H9 (cell line): ENCODE measurements around the gene PPARA. TPM values are rescaled to one million over a fixed set of nuclear protein-coding genes. Genes with fewer than 3 reads are reported as not detected.

Experiments
- DNase-seq: peaks from one replicate; pipeline ENCODE4 v3.0.0-alpha.2; 2017
- H2AFZ ChIP-seq: one replicate; pipeline ENCODE4 v1.6.1; 2013; ENCODE audit warnings: mild to moderate bottlenecking, low read length, control low read depth, moderate library complexity
- H2AK5ac ChIP-seq: 2 replicates; pipeline ENCODE4 v1.6.1; 2013; ENCODE audit warnings: low read length, control low read depth, mixed read lengths; ENCODE audit not compliant: insufficient read length
- H2BK120ac ChIP-seq: one replicate; pipeline ENCODE4 v1.6.1; 2013; ENCODE audit warnings: low read depth, mild to moderate bottlenecking, low read length, control low read depth, inconsistent platforms; ENCODE audit not compliant: poor library complexity, severe bottlenecking
- H2BK12ac ChIP-seq: 2 replicates; pipeline ENCODE4 v1.6.1; 2013; ENCODE audit warnings: low read length, control low read depth, mixed read lengths, low read depth; ENCODE audit not compliant: insufficient read length
- H2BK15ac ChIP-seq: 2 replicates; pipeline ENCODE4 v1.6.1; 2013; ENCODE audit warnings: low read depth, low read length, control low read depth
- H2BK20ac ChIP-seq: one replicate; pipeline ENCODE4 v1.6.1; 2013; ENCODE audit warnings: low read depth, mild to moderate bottlenecking, low read length, control low read depth, inconsistent platforms; ENCODE audit not compliant: poor library complexity, severe bottlenecking
- H2BK5ac ChIP-seq: 2 replicates; pipeline ENCODE4 v1.6.1; 2013; ENCODE audit warnings: low read length, control low read depth, mixed read lengths; ENCODE audit not compliant: insufficient read length
- H3K14ac ChIP-seq: 2 replicates; pipeline ENCODE4 v1.6.1; 2013; ENCODE audit warnings: low read length, control low read depth; ENCODE audit not compliant: insufficient read depth
- H3K18ac ChIP-seq: 2 replicates; pipeline ENCODE4 v1.6.1; 2013; ENCODE audit warnings: low read depth, mild to moderate bottlenecking, mixed read lengths, low read length, control low read depth; ENCODE audit not compliant: insufficient read length
- H3K23ac ChIP-seq: 2 replicates; pipeline ENCODE4 v1.6.1; 2013; ENCODE audit warnings: low read length, control low read depth, mixed read lengths, low read depth; ENCODE audit not compliant: insufficient read length
- H3K23me2 ChIP-seq: 2 replicates; pipeline ENCODE4 v1.6.1; 2013; ENCODE audit warnings: low read depth, mild to moderate bottlenecking, mixed read lengths, low read length, control low read depth; ENCODE audit not compliant: insufficient read length, poor library complexity, severe bottlenecking
- H3K27ac ChIP-seq: 2 replicates; pipeline ENCODE4 v1.5.1; 2013; ENCODE audit warnings: low read length, control low read depth, mixed read lengths, low read depth; ENCODE audit not compliant: insufficient read length
- H3K27me3 ChIP-seq: 2 replicates; pipeline ENCODE4 v1.6.1; 2013; ENCODE audit warnings: low read length, control low read depth, inconsistent platforms; ENCODE audit not compliant: insufficient read depth
- H3K4ac ChIP-seq: 2 replicates; pipeline ENCODE4 v1.6.1; 2013; ENCODE audit warnings: low read depth, mild to moderate bottlenecking, control low read depth, inconsistent platforms, low read length, moderate library complexity
- H3K4me1 ChIP-seq: 2 replicates; pipeline ENCODE4 v1.6.1; 2013; ENCODE audit warnings: low read length, control low read depth, inconsistent platforms; ENCODE audit not compliant: insufficient read depth
- H3K4me2 ChIP-seq: 2 replicates; pipeline ENCODE4 v1.6.1; 2013; ENCODE audit warnings: low read length, control low read depth, mixed read lengths; ENCODE audit not compliant: insufficient read length, insufficient read depth
- H3K56ac ChIP-seq: 2 replicates; pipeline ENCODE4 v1.6.1; 2013; ENCODE audit warnings: low read depth, mild to moderate bottlenecking, mixed read lengths, low read length, control low read depth; ENCODE audit not compliant: insufficient read length
- H3K79me1 ChIP-seq: 2 replicates; pipeline ENCODE4 v1.6.1; 2013; ENCODE audit warnings: low read depth, mild to moderate bottlenecking, moderate library complexity, low read length, control low read depth, inconsistent platforms; ENCODE audit not compliant: insufficient read depth, poor library complexity, severe bottlenecking
- H3K79me2 ChIP-seq: 2 replicates; pipeline ENCODE4 v1.6.1; 2013; ENCODE audit warnings: low read length, control low read depth, inconsistent platforms; ENCODE audit not compliant: insufficient read depth
- H3K9ac ChIP-seq: 2 replicates; pipeline ENCODE4 v1.6.1; 2013; ENCODE audit warnings: low read length, control low read depth, mixed read lengths; ENCODE audit not compliant: insufficient read length; ENCODE audit errors: extremely low read depth
- H3K9me3 ChIP-seq: one replicate; pipeline ENCODE4 v1.6.1; 2013; ENCODE audit warnings: low read depth, low read length, inconsistent platforms; ENCODE audit not compliant: control insufficient read depth
- H3T11ph ChIP-seq: one replicate; pipeline ENCODE4 v1.6.1; 2013; ENCODE audit warnings: mild to moderate bottlenecking, low read length, control low read depth, inconsistent platforms
- H4K20me1 ChIP-seq: one replicate; pipeline ENCODE4 v1.6.1; 2013; ENCODE audit not compliant: control insufficient read depth, insufficient read length, insufficient read depth
- H4K5ac ChIP-seq: 2 replicates; pipeline ENCODE4 v1.6.1; 2013; ENCODE audit warnings: low read depth, mild to moderate bottlenecking, mixed read lengths, low read length, control low read depth; ENCODE audit not compliant: insufficient read length
- H4K8ac ChIP-seq: replicated peaks from 2 replicates; pipeline ENCODE4 v1.6.1; 2013; ENCODE audit warnings: low read length, control low read depth, mixed read lengths, low read depth; ENCODE audit not compliant: insufficient read length
- H4K91ac ChIP-seq: 2 replicates; pipeline ENCODE4 v1.6.1; 2013; ENCODE audit warnings: low read depth, mild to moderate bottlenecking, moderate library complexity, mixed read lengths, low read length, control low read depth; ENCODE audit not compliant: insufficient read length
- H3K27ac Mint-ChIP-seq, 3 experiments: 2 replicates in 2 of 3; 3 replicates in 1 of 3; pipeline ENCODE4 v1.8.0; 2020 to 2021; ENCODE audit warnings: mixed read lengths in 3 of 3, mild to moderate bottlenecking in 1 of 3, moderate library complexity in 1 of 3
- H3K27me3 Mint-ChIP-seq: 2 replicates; pipeline ENCODE4 v1.8.0; 2021; ENCODE audit warnings: low read depth, mild to moderate bottlenecking, moderate library complexity, mixed read lengths
- H3K36me3 Mint-ChIP-seq, 3 experiments: 2 replicates in 2 of 3; 3 replicates in 1 of 3; pipeline ENCODE4 v1.8.0; 2020 to 2021; ENCODE audit warnings: low read depth in 3 of 3, mixed read lengths in 3 of 3; ENCODE audit not compliant: insufficient read depth in 1 of 3
- H3K4me1 Mint-ChIP-seq, 2 experiments: 2 replicates each; pipeline ENCODE4 v1.8.0; 2020; ENCODE audit warnings: mixed read lengths in 2 of 2
- H3K4me3 Mint-ChIP-seq, 2 experiments: 2 replicates in 1 of 2; 3 replicates in 1 of 2; pipeline ENCODE4 v1.8.0; 2020 to 2021; ENCODE audit warnings: mild to moderate bottlenecking in 2 of 2, mixed read lengths in 2 of 2, moderate library complexity in 1 of 2
- H3K9me3 Mint-ChIP-seq, 2 experiments: 2 replicates in 1 of 2; 3 replicates in 1 of 2; pipeline ENCODE4 v1.8.0; 2020; ENCODE audit warnings: mild to moderate bottlenecking in 2 of 2, mixed read lengths in 2 of 2, moderate library complexity in 1 of 2
- WGBS: extraction: QIAGEN DNeasy Blood & Tissue Kit; methylation state at CpG from one replicate; pipeline ENCODE4 v1.1.7; 2013; ENCODE audit warnings: missing lambda C conversion rate, low lambda C conversion rate, mixed read lengths; ENCODE audit not compliant: insufficient read length; ENCODE audit errors: extremely low coverage; 5-methylcytosine and 5-hydroxymethylcytosine counted together
- total RNA-seq: library from RNA; stranded (reverse); gene quantifications from 2 replicates; pipeline ENCODE4 v1.2.1, GENCODE V29; 2021
- TF ChIP-seq, protein P1 (sequence below): fragments of 200-600 bp; sonication (generic); conservative IDR thresholded peaks from 3 replicates; pipeline ENCODE4 v1.8.0; 2021; ENCODE audit warnings: antibody characterized with exemption, mild to moderate bottlenecking

The PPARA gene
- total RNA-seq, 1 experiment from 2014 or later, result 7.3 TPM

DNA sequence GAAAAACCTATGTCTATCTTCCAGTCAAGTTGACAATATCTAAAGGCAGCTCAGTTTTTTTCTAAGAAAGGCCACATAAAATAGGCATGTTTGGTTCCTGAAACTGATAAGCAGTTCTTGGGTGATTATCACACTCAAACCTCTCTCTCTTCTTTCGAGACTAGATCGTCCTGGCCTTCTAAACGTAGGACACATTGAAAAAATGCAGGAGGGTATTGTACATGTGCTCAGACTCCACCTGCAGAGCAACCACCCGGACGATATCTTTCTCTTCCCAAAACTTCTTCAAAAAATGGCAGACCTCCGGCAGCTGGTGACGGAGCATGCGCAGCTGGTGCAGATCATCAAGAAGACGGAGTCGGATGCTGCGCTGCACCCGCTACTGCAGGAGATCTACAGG, 84.6 kb downstream of the PPARA start:
- H3K9me3 ChIP-seq, result no peaks in the 10 kb centered on the region
- H3K18ac ChIP-seq, result no peak overlapping the region
- no peak overlapping the region for H4K5ac ChIP-seq
- H2AK5ac ChIP-seq, result no peak overlapping the region
- no peak overlapping the region for H3K56ac ChIP-seq
- Mint-ChIP-seq H3K27ac (no peak overlapping the region), H3K36me3 (peaks cover 2 to 8% (median 5%) of the 10 kb centered on the region in 3 experiments; a peak in 3 of 7 replicates), H3K27me3 (peaks cover 4% of the 10 kb centered on the region), H3K4me1 (no peaks in the 10 kb centered on the region), H3K4me3 (no peak overlapping the region), H3K9me3 (peaks cover 0 to 2% of the 10 kb centered on the region in 2 experiments; a peak in 2 of 5 replicates)
- no peak overlapping the region for H3K27ac ChIP-seq
- H2BK12ac ChIP-seq, result no peak overlapping the region
- H3K79me1 ChIP-seq, result no peaks in the 10 kb centered on the region
- H3K9ac ChIP-seq, result no peak overlapping the region
- no peaks in the 10 kb centered on the region for H4K20me1 ChIP-seq
- no peak overlapping the region for H3T11ph ChIP-seq
- H4K91ac ChIP-seq, result no peak overlapping the region
- no peak overlapping the region for H3K4me2 ChIP-seq
- H3K23me2 ChIP-seq, result no peaks in the 10 kb centered on the region
- H3K23ac ChIP-seq, result no peak overlapping the region
- no peaks in the 10 kb centered on the region for H3K4me1 ChIP-seq
- no peak for DNase-seq
- no peak overlapping the region for H2BK15ac ChIP-seq
- no peaks in the 10 kb centered on the region for H3K79me2 ChIP-seq
- no peak overlapping the region for H2BK20ac ChIP-seq
- no peak overlapping the region for H3K4ac ChIP-seq
- H2BK5ac ChIP-seq, result no peak overlapping the region
- TF ChIP-seq, protein P1, sequence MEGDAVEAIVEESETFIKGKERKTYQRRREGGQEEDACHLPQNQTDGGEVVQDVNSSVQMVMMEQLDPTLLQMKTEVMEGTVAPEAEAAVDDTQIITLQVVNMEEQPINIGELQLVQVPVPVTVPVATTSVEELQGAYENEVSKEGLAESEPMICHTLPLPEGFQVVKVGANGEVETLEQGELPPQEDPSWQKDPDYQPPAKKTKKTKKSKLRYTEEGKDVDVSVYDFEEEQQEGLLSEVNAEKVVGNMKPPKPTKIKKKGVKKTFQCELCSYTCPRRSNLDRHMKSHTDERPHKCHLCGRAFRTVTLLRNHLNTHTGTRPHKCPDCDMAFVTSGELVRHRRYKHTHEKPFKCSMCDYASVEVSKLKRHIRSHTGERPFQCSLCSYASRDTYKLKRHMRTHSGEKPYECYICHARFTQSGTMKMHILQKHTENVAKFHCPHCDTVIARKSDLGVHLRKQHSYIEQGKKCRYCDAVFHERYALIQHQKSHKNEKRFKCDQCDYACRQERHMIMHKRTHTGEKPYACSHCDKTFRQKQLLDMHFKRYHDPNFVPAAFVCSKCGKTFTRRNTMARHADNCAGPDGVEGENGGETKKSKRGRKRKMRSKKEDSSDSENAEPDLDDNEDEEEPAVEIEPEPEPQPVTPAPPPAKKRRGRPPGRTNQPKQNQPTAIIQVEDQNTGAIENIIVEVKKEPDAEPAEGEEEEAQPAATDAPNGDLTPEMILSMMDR, result no peak
- WGBS, result no CpG with 5 or more reads among the region's 12 CpGs
- no peak overlapping the region for H2AFZ ChIP-seq
- no peak overlapping the region for H4K8ac ChIP-seq
- H3K14ac ChIP-seq, result no peak overlapping the region
- H3K27me3 ChIP-seq, result no peaks in the 10 kb centered on the region
- H2BK120ac ChIP-seq, result no peak overlapping the region
